PFSK-1 (cell line): ENCODE measurements around the gene TBRG1.

Source experiments
- FOXP2 ChIP-seq: optimal IDR thresholded peaks from 2 replicates; pipeline ENCODE3; 2011; ENCODE audit warnings: borderline replicate concordance, control low read depth, inconsistent platforms; ENCODE audit not compliant: insufficient read depth; ENCODE audit errors: extremely low read length, extremely low read depth
- POLR2AphosphoS5 ChIP-seq: IDR thresholded peaks from 2 replicates; pipeline ENCODE4 v1.6.1; 2012; ENCODE audit warnings: low read depth, mild to moderate bottlenecking, control low read depth, low read length, moderate library complexity
- SIN3A ChIP-seq: IDR thresholded peaks from 2 replicates; pipeline ENCODE4 v1.6.1; 2012; ENCODE audit warnings: mild to moderate bottlenecking, low read length, moderate library complexity, borderline replicate concordance; ENCODE audit not compliant: insufficient read depth
- TAF1 ChIP-seq: IDR thresholded peaks from 2 replicates; pipeline ENCODE4 v1.6.1; 2012; ENCODE audit warnings: low read length, control low read depth, borderline replicate concordance; ENCODE audit not compliant: insufficient read depth
- TF ChIP-seq, protein P1 (sequence below), 2 experiments: IDR thresholded peaks; 2 replicates each; pipeline versions ENCODE4 v1.6.1 to v1.8.0; 2011 to 2012; ENCODE audit warnings: low read depth in 2 of 2, low read length in 2 of 2, control low read depth in 1 of 2, inconsistent platforms in 1 of 2, mild to moderate bottlenecking in 1 of 2, moderate library complexity in 1 of 2; ENCODE audit not compliant: insufficient read depth in 1 of 2

TBRG1 gene

DNA sequence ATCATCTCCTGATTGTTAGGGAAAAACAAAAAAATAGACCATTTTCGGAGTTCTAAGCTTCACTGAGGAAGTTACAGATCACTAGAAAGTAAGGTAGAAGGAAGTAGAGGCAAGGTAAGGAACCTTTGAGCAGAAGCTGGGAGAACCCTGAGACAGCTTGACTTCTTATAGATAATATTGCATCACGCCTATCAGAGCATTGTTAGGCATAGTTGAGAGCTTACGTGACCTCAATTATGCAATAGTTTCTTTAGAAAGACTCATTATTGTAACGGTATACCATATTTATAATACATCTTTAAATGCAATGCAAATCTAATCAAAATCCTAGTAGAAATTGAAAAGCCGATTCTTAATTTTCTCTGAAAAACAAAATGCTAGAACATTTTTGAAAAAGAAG, 4.9 kb downstream of the TBRG1 start:
- TF ChIP-seq TAF1, result no peak
- TF ChIP-seq, protein P1, sequence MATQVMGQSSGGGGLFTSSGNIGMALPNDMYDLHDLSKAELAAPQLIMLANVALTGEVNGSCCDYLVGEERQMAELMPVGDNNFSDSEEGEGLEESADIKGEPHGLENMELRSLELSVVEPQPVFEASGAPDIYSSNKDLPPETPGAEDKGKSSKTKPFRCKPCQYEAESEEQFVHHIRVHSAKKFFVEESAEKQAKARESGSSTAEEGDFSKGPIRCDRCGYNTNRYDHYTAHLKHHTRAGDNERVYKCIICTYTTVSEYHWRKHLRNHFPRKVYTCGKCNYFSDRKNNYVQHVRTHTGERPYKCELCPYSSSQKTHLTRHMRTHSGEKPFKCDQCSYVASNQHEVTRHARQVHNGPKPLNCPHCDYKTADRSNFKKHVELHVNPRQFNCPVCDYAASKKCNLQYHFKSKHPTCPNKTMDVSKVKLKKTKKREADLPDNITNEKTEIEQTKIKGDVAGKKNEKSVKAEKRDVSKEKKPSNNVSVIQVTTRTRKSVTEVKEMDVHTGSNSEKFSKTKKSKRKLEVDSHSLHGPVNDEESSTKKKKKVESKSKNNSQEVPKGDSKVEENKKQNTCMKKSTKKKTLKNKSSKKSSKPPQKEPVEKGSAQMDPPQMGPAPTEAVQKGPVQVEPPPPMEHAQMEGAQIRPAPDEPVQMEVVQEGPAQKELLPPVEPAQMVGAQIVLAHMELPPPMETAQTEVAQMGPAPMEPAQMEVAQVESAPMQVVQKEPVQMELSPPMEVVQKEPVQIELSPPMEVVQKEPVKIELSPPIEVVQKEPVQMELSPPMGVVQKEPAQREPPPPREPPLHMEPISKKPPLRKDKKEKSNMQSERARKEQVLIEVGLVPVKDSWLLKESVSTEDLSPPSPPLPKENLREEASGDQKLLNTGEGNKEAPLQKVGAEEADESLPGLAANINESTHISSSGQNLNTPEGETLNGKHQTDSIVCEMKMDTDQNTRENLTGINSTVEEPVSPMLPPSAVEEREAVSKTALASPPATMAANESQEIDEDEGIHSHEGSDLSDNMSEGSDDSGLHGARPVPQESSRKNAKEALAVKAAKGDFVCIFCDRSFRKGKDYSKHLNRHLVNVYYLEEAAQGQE (IDR thresholded peaks at IDR 0.05; ENCODE audit: insufficient read depth in 1 of 2, low read depth in 2 of 2, low read length in 2 of 2), result no peak
- TF ChIP-seq FOXP2, result no peak
- no peak for TF ChIP-seq SIN3A
- TF ChIP-seq POLR2AphosphoS5, result no peak

DNA sequence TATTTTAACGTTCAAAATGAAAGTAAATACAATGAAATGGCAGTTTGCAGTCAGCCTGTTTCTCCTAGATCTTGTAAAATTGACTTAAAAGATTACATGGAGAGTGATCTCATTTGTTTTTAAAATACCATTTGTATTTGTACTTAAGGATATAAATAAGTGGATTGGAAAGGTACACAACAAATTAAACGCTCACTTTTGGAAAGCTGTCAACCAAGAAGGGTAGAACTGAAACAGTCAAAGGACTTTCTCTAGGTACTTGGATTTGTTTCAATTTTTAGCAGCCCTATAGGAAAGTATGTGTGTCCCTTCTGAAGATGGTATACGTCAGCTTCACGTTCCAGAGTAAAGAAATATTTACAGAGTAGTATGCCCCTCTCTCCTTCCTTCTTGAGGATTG, 7.3 kb downstream of the TBRG1 start:
- TF ChIP-seq FOXP2 (no peak), SIN3A (no peak), POLR2AphosphoS5 (no peak), TAF1 (no peak)
- TF ChIP-seq, protein P1 (IDR thresholded peaks at IDR 0.05; ENCODE audit: insufficient read depth in 1 of 2, low read depth in 2 of 2, low read length in 2 of 2), result no peak

DNA sequence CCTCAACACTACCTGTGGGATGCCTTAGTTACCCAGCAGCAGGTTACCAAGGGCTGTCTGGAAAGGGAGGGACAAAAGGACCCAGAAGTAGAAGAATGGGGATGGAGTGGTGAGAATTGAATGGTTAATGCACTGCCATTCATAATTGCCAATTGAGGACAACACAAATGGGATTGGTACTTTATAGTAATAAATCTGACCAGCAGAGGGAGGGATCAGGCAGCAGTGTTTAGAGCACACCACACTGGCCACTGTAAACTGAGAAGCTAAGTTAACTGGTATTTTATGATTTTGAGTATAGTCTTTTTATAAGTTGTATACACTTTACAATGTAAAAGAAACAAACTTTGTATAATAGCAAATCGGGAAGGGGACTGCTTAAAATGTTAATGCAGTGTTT, 10.7 kb downstream of the TBRG1 start:
- no peak for TF ChIP-seq FOXP2
- no peak for TF ChIP-seq POLR2AphosphoS5
- TF ChIP-seq TAF1, result no peak
- TF ChIP-seq, protein P1 (IDR thresholded peaks at IDR 0.05; ENCODE audit: insufficient read depth in 1 of 2, low read depth in 2 of 2, low read length in 2 of 2), result no peak
- TF ChIP-seq SIN3A, result no peak

DNA sequence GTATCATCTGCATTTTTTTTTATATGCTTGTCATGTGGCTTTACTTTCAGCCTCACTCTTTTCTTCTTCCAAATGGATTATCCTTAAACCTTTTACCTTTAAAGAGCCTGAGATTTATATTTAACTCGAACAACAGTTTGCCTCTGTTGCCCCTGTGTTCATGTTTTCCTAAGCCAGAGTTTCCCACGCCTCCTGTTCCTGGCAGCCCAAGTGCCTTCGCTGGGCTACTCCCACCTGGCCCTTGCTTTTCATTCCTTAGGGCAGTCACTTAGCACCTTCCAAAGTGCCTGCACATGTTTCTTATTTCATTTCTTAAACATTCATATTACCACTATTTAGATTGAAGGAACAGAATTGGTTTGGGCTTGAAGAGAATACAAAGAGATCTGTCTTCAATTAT, 13.3 kb downstream of the TBRG1 start:
- TF ChIP-seq FOXP2, result no peak
- TF ChIP-seq POLR2AphosphoS5, result no peak
- TF ChIP-seq, protein P1 (IDR thresholded peaks at IDR 0.05; ENCODE audit: insufficient read depth in 1 of 2, low read depth in 2 of 2, low read length in 2 of 2), result no peak

DNA sequence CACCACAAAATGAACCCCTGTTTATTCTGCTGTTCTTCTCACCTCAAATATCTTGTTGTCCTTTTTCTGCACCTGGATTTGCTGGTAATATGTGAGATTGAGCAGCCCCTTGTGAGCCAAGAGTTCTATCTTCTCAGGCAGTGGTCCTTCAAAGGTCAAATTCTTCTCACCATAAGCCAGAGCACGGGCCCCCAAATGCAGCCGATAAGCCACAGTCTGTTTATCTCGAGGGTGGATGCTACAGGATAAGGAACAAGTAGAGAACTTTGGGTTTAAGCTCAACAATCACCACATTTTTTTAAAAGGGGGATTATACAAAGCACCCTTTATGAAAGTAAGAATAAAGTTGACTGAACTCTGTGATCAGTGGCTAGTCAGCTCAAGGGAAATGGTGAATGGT, 15.8 kb downstream of the TBRG1 start:
- TF ChIP-seq SIN3A, result no peak
